Nephron progenitor cell (in vitro differentiated cells): ENCODE measurements around the gene SSR4.

ENCODE experiments used
- DNase-seq: peaks from one replicate; pipeline ENCODE4 v3.0.0; 2021
- H3K27ac Mint-ChIP-seq: 2 replicates; pipeline ENCODE4 v1.8.0; 2021; ENCODE audit warnings: mild to moderate bottlenecking, moderate library complexity, mixed read lengths
- H3K27me3 Mint-ChIP-seq: 2 replicates; pipeline ENCODE4 v1.8.0; 2021; ENCODE audit warnings: mild to moderate bottlenecking, low read depth, mixed read lengths; ENCODE audit not compliant: poor library complexity
- H3K36me3 Mint-ChIP-seq: 2 replicates; pipeline ENCODE4 v1.8.0; 2021; ENCODE audit warnings: low read depth, mixed read lengths
- H3K4me1 Mint-ChIP-seq: 2 replicates; pipeline ENCODE4 v1.8.0; 2021; ENCODE audit warnings: mixed read lengths
- H3K4me3 Mint-ChIP-seq: 2 replicates; pipeline ENCODE4 v1.8.0; 2021; ENCODE audit warnings: mild to moderate bottlenecking, moderate library complexity, mixed read lengths
- H3K9me3 Mint-ChIP-seq: 2 replicates; pipeline ENCODE4 v1.8.0; 2021; ENCODE audit warnings: mild to moderate bottlenecking, moderate library complexity, mixed read lengths
- CTCF ChIP-seq: fragments of 200-600 bp; sonication (generic); IDR thresholded peaks from 2 replicates; pipeline ENCODE4 v1.5.0; 2021; ENCODE audit warnings: antibody characterized with exemption

The SSR4 gene

GRCh38 chrX:153773218-153773611, 21.3 kb upstream of the SSR4 start:
- H3K4me1 Mint-ChIP-seq = no peaks in the 10 kb centered on the region
- DNase-seq = no peak
- no peaks in the 10 kb centered on the region for H3K36me3 Mint-ChIP-seq
- no peak overlapping the region for H3K4me3 Mint-ChIP-seq
- no peak overlapping the region for H3K27ac Mint-ChIP-seq
- peaks cover 4% of the 10 kb centered on the region for H3K27me3 Mint-ChIP-seq
- H3K9me3 Mint-ChIP-seq = peaks cover 21% of the 10 kb centered on the region
- TF ChIP-seq CTCF = no peak

- Mint-ChIP-seq H3K4me1 (no peaks in the 10 kb centered on the region), H3K9me3 (peaks cover 21% of the 10 kb centered on the region), H3K27ac (no peak overlapping the region), H3K36me3 (no peaks in the 10 kb centered on the region), H3K4me3 (no peak overlapping the region), H3K27me3 (peaks cover 4% of the 10 kb centered on the region)
- peak; percentile 0 for DNase-seq
- TF ChIP-seq CTCF = no peak
Observed at GRCh38 chrX:153773741-153774575, 20.5 kb upstream of the SSR4 start.

GRCh38 chrX:153774576-153775292, 19.7 kb upstream of the SSR4 start:
- no peak for TF ChIP-seq CTCF
- Mint-ChIP-seq H3K27ac (no peak overlapping the region), H3K27me3 (peaks cover 3% of the 10 kb centered on the region), H3K9me3 (peaks cover 20% of the 10 kb centered on the region), H3K4me1 (peaks cover 3% of the 10 kb centered on the region), H3K4me3 (no peak overlapping the region), H3K36me3 (no peaks in the 10 kb centered on the region)
- peak; percentile 0 for DNase-seq

- peaks cover 10% of the 10 kb centered on the region for H3K4me1 Mint-ChIP-seq
- peaks cover 22% of the 10 kb centered on the region for H3K9me3 Mint-ChIP-seq
- H3K27ac Mint-ChIP-seq = no peak overlapping the region
- H3K27me3 Mint-ChIP-seq = no peaks in the 10 kb centered on the region
- no peaks in the 10 kb centered on the region for H3K36me3 Mint-ChIP-seq
- TF ChIP-seq CTCF = no peak
- no peak overlapping the region for H3K4me3 Mint-ChIP-seq
- DNase-seq = peak; percentile 3
Observed at GRCh38 chrX:153775293-153776119, 19.0 kb upstream of the SSR4 start.

- no peak for DNase-seq
- no peak overlapping the region for H3K4me3 Mint-ChIP-seq
- H3K27me3 Mint-ChIP-seq = no peaks in the 10 kb centered on the region
- no peaks in the 10 kb centered on the region for H3K36me3 Mint-ChIP-seq
- no peak overlapping the region for H3K27ac Mint-ChIP-seq
- peaks cover 22% of the 10 kb centered on the region for H3K9me3 Mint-ChIP-seq
- H3K4me1 Mint-ChIP-seq = peaks cover 10% of the 10 kb centered on the region
- no peak for TF ChIP-seq CTCF
Observed at GRCh38 chrX:153776120-153776599, 18.3 kb upstream of the SSR4 start.
